Endothelial cell of umbilical vein (primary cell): ENCODE measurements around the gene DISP1.

Experiments used
- EZH2 ChIP-seq: IDR thresholded peaks from 2 replicates; pipeline ENCODE4 v1.6.1; 2012; ENCODE audit warnings: borderline replicate concordance, low read depth, mild to moderate bottlenecking, moderate library complexity, low read length, inconsistent platforms; ENCODE audit not compliant: severe bottlenecking
- FOS ChIP-seq: IDR thresholded peaks from 2 replicates; pipeline ENCODE4 v1.6.1; 2011; ENCODE audit warnings: mild to moderate bottlenecking, low read length, moderate library complexity, borderline replicate concordance; ENCODE audit not compliant: insufficient read depth
- GATA2 ChIP-seq: IDR thresholded peaks from 2 replicates; pipeline ENCODE4 v1.7.0; 2011; ENCODE audit warnings: low read depth, mild to moderate bottlenecking, moderate library complexity, mixed read lengths, low read length; ENCODE audit not compliant: insufficient read length, insufficient read depth
- MYC ChIP-seq: IDR thresholded peaks from one replicate; pipeline ENCODE4 v1.6.1; 2011; ENCODE audit warnings: mild to moderate bottlenecking, low read depth, low read length
- POLR2A ChIP-seq: IDR thresholded peaks from 2 replicates; pipeline ENCODE4 v1.6.1; 2012; ENCODE audit warnings: low read depth, mild to moderate bottlenecking, control low read depth, low read length
- POLR2AphosphoS5 ChIP-seq: IDR thresholded peaks from 2 replicates; pipeline ENCODE4 v1.6.1; 2012; ENCODE audit warnings: low read depth, mild to moderate bottlenecking, control low read depth, low read length, moderate library complexity; ENCODE audit not compliant: insufficient read depth
- TF ChIP-seq, protein P1 (sequence below), 2 donors: IDR thresholded peaks; 1 replicate in 1 of 2; 2 replicates in 1 of 2; pipeline ENCODE4 v1.5.1; 2011; ENCODE audit warnings: low read length in 2 of 2, mild to moderate bottlenecking in 2 of 2, moderate library complexity in 2 of 2, control low read depth in 1 of 2, inconsistent platforms in 1 of 2, low read depth in 1 of 2; ENCODE audit not compliant: insufficient read depth in 1 of 2; ENCODE audit errors: extremely low read depth in 1 of 2
- TF ChIP-seq, protein P2 (sequence below): IDR thresholded peaks from 2 replicates; pipeline ENCODE4 v1.6.1; 2011; ENCODE audit not compliant: insufficient read depth, insufficient read length

DNA sequence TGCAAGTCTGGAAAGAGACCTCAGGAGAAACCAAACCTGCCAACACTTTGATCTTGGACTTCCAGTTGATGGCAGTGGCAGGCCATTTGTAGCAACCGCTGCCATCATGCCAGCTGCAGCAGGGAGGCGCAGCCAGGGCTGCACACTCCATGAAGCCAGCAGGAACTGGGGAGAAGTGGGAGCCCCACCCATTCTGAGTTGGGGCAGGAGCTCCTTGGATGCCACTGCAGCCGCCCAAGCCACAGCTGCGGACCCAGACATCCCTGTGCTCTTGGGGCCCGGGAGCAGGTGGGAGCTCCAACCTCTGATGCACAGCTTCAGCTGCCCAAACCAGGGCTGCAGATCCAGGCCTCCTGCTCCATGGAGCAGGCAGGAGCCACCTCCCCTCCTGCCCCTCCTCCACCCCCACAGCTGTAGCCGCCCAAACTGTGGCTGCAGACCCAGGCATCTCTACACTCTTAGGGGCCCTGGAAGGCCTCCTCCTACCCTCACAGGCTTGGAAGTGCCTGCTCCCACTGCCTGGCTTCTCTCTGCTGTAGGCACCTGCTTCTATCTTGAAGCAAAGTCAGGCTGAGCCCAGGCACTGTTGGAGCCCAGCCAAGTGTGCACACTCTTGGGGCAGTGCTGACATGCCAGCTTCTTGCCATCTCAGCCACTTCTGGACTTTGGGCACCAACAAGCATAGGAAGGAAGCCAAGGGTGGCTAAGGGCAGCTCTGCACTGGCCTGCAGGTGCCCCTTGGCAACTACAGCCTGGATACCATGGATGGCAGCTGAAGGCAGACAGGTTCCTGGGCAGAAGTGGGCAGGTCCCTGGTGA is 20.0 kb upstream of the DISP1 start:
- TF ChIP-seq EZH2 (no peak), POLR2A (no peak), MYC (no peak), POLR2AphosphoS5 (no peak), GATA2 (no peak), FOS (no peak)
- TF ChIP-seq, protein P1, sequence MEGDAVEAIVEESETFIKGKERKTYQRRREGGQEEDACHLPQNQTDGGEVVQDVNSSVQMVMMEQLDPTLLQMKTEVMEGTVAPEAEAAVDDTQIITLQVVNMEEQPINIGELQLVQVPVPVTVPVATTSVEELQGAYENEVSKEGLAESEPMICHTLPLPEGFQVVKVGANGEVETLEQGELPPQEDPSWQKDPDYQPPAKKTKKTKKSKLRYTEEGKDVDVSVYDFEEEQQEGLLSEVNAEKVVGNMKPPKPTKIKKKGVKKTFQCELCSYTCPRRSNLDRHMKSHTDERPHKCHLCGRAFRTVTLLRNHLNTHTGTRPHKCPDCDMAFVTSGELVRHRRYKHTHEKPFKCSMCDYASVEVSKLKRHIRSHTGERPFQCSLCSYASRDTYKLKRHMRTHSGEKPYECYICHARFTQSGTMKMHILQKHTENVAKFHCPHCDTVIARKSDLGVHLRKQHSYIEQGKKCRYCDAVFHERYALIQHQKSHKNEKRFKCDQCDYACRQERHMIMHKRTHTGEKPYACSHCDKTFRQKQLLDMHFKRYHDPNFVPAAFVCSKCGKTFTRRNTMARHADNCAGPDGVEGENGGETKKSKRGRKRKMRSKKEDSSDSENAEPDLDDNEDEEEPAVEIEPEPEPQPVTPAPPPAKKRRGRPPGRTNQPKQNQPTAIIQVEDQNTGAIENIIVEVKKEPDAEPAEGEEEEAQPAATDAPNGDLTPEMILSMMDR (IDR thresholded peaks at IDR 0.05; ENCODE audit: extremely low read depth in 1 of 2, insufficient read depth in 1 of 2, low read depth in 1 of 2, low read length in 2 of 2): no peak
- TF ChIP-seq, protein P2, sequence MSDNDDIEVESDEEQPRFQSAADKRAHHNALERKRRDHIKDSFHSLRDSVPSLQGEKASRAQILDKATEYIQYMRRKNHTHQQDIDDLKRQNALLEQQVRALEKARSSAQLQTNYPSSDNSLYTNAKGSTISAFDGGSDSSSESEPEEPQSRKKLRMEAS: no peak
